Measurements from ENCODE around the gene CLDN7.

CLDN7 gene

GRCh38 chr17:7219229-7219811 lies 43.0 kb downstream of the CLDN7 start:
- DNase-seq, result no peak

GRCh38 chr17:7218758-7219157 lies 43.5 kb downstream of the CLDN7 start:
- no peak for DNase-seq

GRCh38 chr17:7218166-7218565 lies 44.1 kb downstream of the CLDN7 start:
- DNase-seq, result no peak

- peak in 5 of 14 donors; percentile 18 to 74 (median 22) for DNase-seq
These were observed 44.9 kb downstream of the CLDN7 start for GRCh38 chr17:7217113-7217987.

GRCh38 chr17:7216242-7217112 lies 45.8 kb downstream of the CLDN7 start:
- no peak for DNase-seq

GRCh38 chr17:7215652-7216180 lies 46.6 kb downstream of the CLDN7 start:
- DNase-seq, result no peak

- no peak for DNase-seq
These were observed 47.1 kb downstream of the CLDN7 start for GRCh38 chr17:7215136-7215638.

- peak; percentile 66 to 97 (median 92) for DNase-seq
These were observed 47.8 kb downstream of the CLDN7 start for GRCh38 chr17:7214300-7215135.

- DNase-seq, result peak in 5 of 14 donors; percentile 49 to 80 (median 62)
These were observed 48.4 kb downstream of the CLDN7 start for GRCh38 chr17:7213895-7214299.

- peak in 1 of 14 donors; percentile 16 for DNase-seq
These were observed 50.6 kb downstream of the CLDN7 start for GRCh38 chr17:7211491-7212273.

All from C1 segment of cervical spinal cord (tissue), 14 donors.